Aorta (tissue), 5 donors: ENCODE data around the gene AMZ2. TPM values are rescaled to one million over a fixed set of nuclear protein-coding genes. Genes with fewer than 3 reads are reported as not detected.
A peak's percentile ranks its signal among the peaks of the same experiment; 100 is the strongest.
"Not testable (repeated sequence)": the region's sequence is repeated elsewhere in the genome, so short reads cannot be mapped to it uniquely, and the experiment has no call there.

Experiments used
- ATAC-seq: fragments of 200-7000 bp; cut with Tn5 transposase; one replicate; pipeline ENCODE4 v1.9.1; 2022; ENCODE audit warnings: moderate library complexity; ENCODE audit not compliant: low FRiP score
- DNase-seq, 2 donors: peaks; one replicate each; pipeline ENCODE4 v3.0.0-alpha.2; 2020
- H3K27ac ChIP-seq, 2 donors: one replicate each; pipeline ENCODE4 v1.5.1; 2013; ENCODE audit warnings: low read length in 2 of 2, mild to moderate bottlenecking in 2 of 2, moderate library complexity in 2 of 2, control low read depth in 1 of 2, inconsistent platforms in 1 of 2, low read depth in 1 of 2
- H3K27me3 ChIP-seq, 2 donors: one replicate each; pipeline ENCODE4 v1.6.1; 2013; ENCODE audit warnings: control low read depth in 1 of 2, low read length in 1 of 2, mild to moderate bottlenecking in 1 of 2, moderate library complexity in 1 of 2; ENCODE audit not compliant: insufficient read depth in 2 of 2, control insufficient read depth in 1 of 2
- H3K36me3 ChIP-seq, 2 donors: one replicate each; pipeline ENCODE4 v1.6.1; 2013; ENCODE audit warnings: control low read depth in 1 of 2, low read length in 1 of 2, mild to moderate bottlenecking in 1 of 2; ENCODE audit not compliant: insufficient read depth in 2 of 2, control insufficient read depth in 1 of 2
- H3K4me1 ChIP-seq, 2 donors: one replicate each; pipeline ENCODE4 v1.6.1; 2013; ENCODE audit warnings: low read length in 2 of 2, control low read depth in 1 of 2, mild to moderate bottlenecking in 1 of 2, moderate library complexity in 1 of 2; ENCODE audit not compliant: insufficient read depth in 2 of 2, control insufficient read depth in 1 of 2
- H3K4me3 ChIP-seq, 2 donors: one replicate each; pipeline ENCODE4 v1.5.1; 2013; ENCODE audit warnings: low read length in 2 of 2, control low read depth in 1 of 2, mild to moderate bottlenecking in 1 of 2
- H3K9me3 ChIP-seq: one replicate; pipeline ENCODE4 v1.6.1; 2013; ENCODE audit warnings: mild to moderate bottlenecking, low read length; ENCODE audit not compliant: control insufficient read depth
- WGBS, 2 donors: extraction: QIAGEN DNeasy Blood & Tissue Kit; methylation state at CpG; one replicate each; pipeline ENCODE4 v1.1.7; 2013; 5-methylcytosine and 5-hydroxymethylcytosine counted together
- intact Hi-C, 2 donors: fragments of 100-400 bp; cut with DNase I; formaldehyde crosslinking; loops; one replicate each; pipeline versions ENCODE4 v1.14.2 to v1.15.0; 2022
- polyA plus RNA-seq, 2 donors: library from polyadenylated mRNA; stranded (reverse); fragments of 200-250 nt; gene quantifications; one replicate each; pipeline ENCODE4 v1.2.3, GENCODE V29; 2013
- total RNA-seq, 2 donors: library from RNA; stranded (reverse); fragmentation: NEBNext Ultra II Directional; extraction: Animal tissue kit (Norgen Biotek cat#: 25700); gene quantifications; one replicate each; pipeline ENCODE4 v1.2.1, GENCODE V29; 2021
- donor health status: healthy with polysubstance abuse.
- donor health status: Bipolar disorder and iron deficiency.
- donor health status: DM: no; HTN: no; CAD: no.
- donor health status: DM: no; HTN: no; CAD: no.
- donor health status: DM: yes; HTN: yes; CAD: no.

AMZ2 gene
- total and polyA plus RNA-seq, 4 donors, result 32.4 to 75.3 (median 49.7) TPM

- H3K4me1 ChIP-seq, H3K9me3 ChIP-seq, ATAC-seq, DNase-seq, intact Hi-C loops, H3K4me3 ChIP-seq, H3K36me3 ChIP-seq, H3K27ac ChIP-seq, H3K27me3 ChIP-seq: not testable (repeated sequence)
- WGBS, 2 donors, result 91 to 95% methylated on average over 1 to 5 of the region's 5 CpGs
These were observed 32.4 kb upstream of the AMZ2 start for GRCh38 chr17:68215453-68215852.

- H3K36me3 ChIP-seq, H3K4me1 ChIP-seq, H3K9me3 ChIP-seq, intact Hi-C loops, H3K27me3 ChIP-seq, H3K27ac ChIP-seq, DNase-seq, ATAC-seq, H3K4me3 ChIP-seq: not testable (repeated sequence)
- 97 to 98% methylated on average over 5 of the region's 5 CpGs for WGBS, 2 donors
These were observed 28.4 kb upstream of the AMZ2 start for GRCh38 chr17:68219429-68219828.

GRCh38 chr17:68220186-68220585 is 27.7 kb upstream of the AMZ2 start:
- H3K4me1 ChIP-seq, ATAC-seq, DNase-seq, H3K27ac ChIP-seq, H3K27me3 ChIP-seq, H3K4me3 ChIP-seq, H3K9me3 ChIP-seq, H3K36me3 ChIP-seq, intact Hi-C loops: not testable (repeated sequence)
- 89 to 96% methylated on average over 2 of the region's 2 CpGs for WGBS, 2 donors

- ATAC-seq, result not testable (repeated sequence)
These were observed 27.1 kb upstream of the AMZ2 start for GRCh38 chr17:68220786-68221185.

GRCh38 chr17:68221786-68222185 is 26.1 kb upstream of the AMZ2 start:
- intact Hi-C loops, result no loop called here
- no peaks in the 10 kb centered on the region for H3K4me1 ChIP-seq
- no peaks in the 10 kb centered on the region for H3K9me3 ChIP-seq
- DNase-seq (no peak), ATAC-seq (no peak)
- no peaks in the 10 kb centered on the region for H3K27me3 ChIP-seq
- no peaks in the 10 kb centered on the region for H3K36me3 ChIP-seq
- no peak overlapping the region for H3K4me3 ChIP-seq
- 72 to 83% methylated on average over 4 of the region's 4 CpGs for WGBS, 2 donors
- no peak overlapping the region for H3K27ac ChIP-seq

More at GRCh38 chr17:68220786-68221185, 27.1 kb upstream of the AMZ2 start:
- H3K27ac ChIP-seq, DNase-seq, H3K4me3 ChIP-seq, H3K9me3 ChIP-seq, H3K36me3 ChIP-seq, intact Hi-C loops, H3K27me3 ChIP-seq, H3K4me1 ChIP-seq: not testable (repeated sequence)
- WGBS, 2 donors, result 94 to 99% methylated on average over 12 of the region's 12 CpGs

GRCh38 chr17:68222606-68223005 is 25.2 kb upstream of the AMZ2 start:
- 85 to 92% methylated on average over 8 of the region's 8 CpGs for WGBS, 2 donors

GRCh38 chr17:68225055-68225454 is 22.8 kb upstream of the AMZ2 start:
- intact Hi-C loops, DNase-seq: not testable (repeated sequence)
- WGBS, 2 donors, result 81 to 84% methylated on average over 4 of the region's 4 CpGs

More at GRCh38 chr17:68222606-68223005, 25.2 kb upstream of the AMZ2 start:
- H3K4me1 ChIP-seq, result no peaks in the 10 kb centered on the region
- no peaks in the 10 kb centered on the region for H3K36me3 ChIP-seq
- no peaks in the 10 kb centered on the region for H3K9me3 ChIP-seq
- DNase-seq (no peak), ATAC-seq (no peak)
- no peak overlapping the region for H3K27ac ChIP-seq
- no peak overlapping the region for H3K4me3 ChIP-seq
- intact Hi-C loops, result no loop called here
- H3K27me3 ChIP-seq, result no peaks in the 10 kb centered on the region

GRCh38 chr17:68228039-68228680 is 19.7 kb upstream of the AMZ2 start:
- ATAC-seq, H3K27me3 ChIP-seq: not testable (repeated sequence)
- peak in 1 of 2 donors; percentile 32 for DNase-seq

More at GRCh38 chr17:68225055-68225454, 22.8 kb upstream of the AMZ2 start:
- H3K4me1 ChIP-seq, H3K27ac ChIP-seq, H3K4me3 ChIP-seq, H3K9me3 ChIP-seq, ATAC-seq, H3K36me3 ChIP-seq, H3K27me3 ChIP-seq: not testable (repeated sequence)

GRCh38 chr17:68228817-68229570 is 18.8 kb upstream of the AMZ2 start:
- H3K9me3 ChIP-seq, result no peaks in the 10 kb centered on the region
- intact Hi-C loops, result no loop called here
- H3K27ac ChIP-seq, result no peak overlapping the region
- peak in 1 of 2 donors; percentile 49 for DNase-seq
- no peak for ATAC-seq
- H3K4me3 ChIP-seq, result no peak overlapping the region
- 84 to 88% methylated on average over 17 of the region's 17 CpGs for WGBS, 2 donors
- H3K27me3 ChIP-seq, result no peaks in the 10 kb centered on the region
- no peaks in the 10 kb centered on the region for H3K4me1 ChIP-seq
- H3K36me3 ChIP-seq, result no peaks in the 10 kb centered on the region

More at GRCh38 chr17:68228039-68228680, 19.7 kb upstream of the AMZ2 start:
- H3K4me1 ChIP-seq, intact Hi-C loops, H3K36me3 ChIP-seq, H3K9me3 ChIP-seq, H3K4me3 ChIP-seq, H3K27ac ChIP-seq: not testable (repeated sequence)
- WGBS, 2 donors, result 90% methylated on average over 9 of the region's 9 CpGs
